GM19023 (cell line): ENCODE measurements around the gene LRRC17.
"Not testable (repeated sequence)": the region's sequence is repeated elsewhere in the genome, so short reads cannot be mapped to it uniquely, and the experiment has no call there.

ENCODE experiments used
- ATAC-seq: cut with Tn5 transposase; IDR thresholded peaks from one replicate; pipeline ENCODE4 v1.9.1; 2021; ENCODE audit warnings: mild to moderate bottlenecking, moderate library complexity; ENCODE audit not compliant: unreplicated experiment

The LRRC17 gene

GRCh38 chr7:102938679-102939078, 25.9 kb downstream of the LRRC17 start:
- no peak for ATAC-seq

- ATAC-seq, result no peak
Observed at GRCh38 chr7:102942181-102942866, 29.5 kb downstream of the LRRC17 start.

- ATAC-seq, result no peak
Observed at GRCh38 chr7:102942868-102943267, 30.1 kb downstream of the LRRC17 start.

GRCh38 chr7:102943423-102944169, 30.8 kb downstream of the LRRC17 start:
- ATAC-seq, result no peak

- no peak for ATAC-seq
Observed at GRCh38 chr7:102944241-102944640, 31.4 kb downstream of the LRRC17 start.

GRCh38 chr7:102951839-102952238, 39.0 kb downstream of the LRRC17 start:
- ATAC-seq, result no peak

GRCh38 chr7:102953406-102953805, 40.6 kb downstream of the LRRC17 start:
- ATAC-seq, result no peak

- ATAC-seq, result not testable (repeated sequence)
Observed at GRCh38 chr7:102954359-102954758, 41.6 kb downstream of the LRRC17 start.

GRCh38 chr7:102958004-102958403, 45.2 kb downstream of the LRRC17 start:
- ATAC-seq, result not testable (repeated sequence)

- not testable (repeated sequence) for ATAC-seq
Observed at GRCh38 chr7:102961993-102962392, 49.2 kb downstream of the LRRC17 start.

- no peak for ATAC-seq
Observed at GRCh38 chr7:102966465-102966864, 53.7 kb downstream of the LRRC17 start.

GRCh38 chr7:102967798-102968197, 55.0 kb downstream of the LRRC17 start:
- ATAC-seq, result no peak

- no peak for ATAC-seq
Observed at GRCh38 chr7:102973096-102973802, 60.4 kb downstream of the LRRC17 start.

GRCh38 chr7:102974366-102975236, 61.8 kb downstream of the LRRC17 start:
- ATAC-seq, result no peak

GRCh38 chr7:102975854-102976253, 63.1 kb downstream of the LRRC17 start:
- no peak for ATAC-seq

GRCh38 chr7:102976493-102976892, 63.7 kb downstream of the LRRC17 start:
- no peak for ATAC-seq

- not testable (repeated sequence) for ATAC-seq
Observed at GRCh38 chr7:102977586-102977985, 64.8 kb downstream of the LRRC17 start.

GRCh38 chr7:102978284-102978683, 65.5 kb downstream of the LRRC17 start:
- no peak for ATAC-seq

GRCh38 chr7:102979670-102980069, 66.9 kb downstream of the LRRC17 start:
- ATAC-seq, result no peak

GRCh38 chr7:102981451-102981850, 68.7 kb downstream of the LRRC17 start:
- ATAC-seq, result no peak

- no peak for ATAC-seq
Observed at GRCh38 chr7:102982235-102982634, 69.4 kb downstream of the LRRC17 start.
